ENCODE measurements around the gene CTSH.

The CTSH gene, protein sequence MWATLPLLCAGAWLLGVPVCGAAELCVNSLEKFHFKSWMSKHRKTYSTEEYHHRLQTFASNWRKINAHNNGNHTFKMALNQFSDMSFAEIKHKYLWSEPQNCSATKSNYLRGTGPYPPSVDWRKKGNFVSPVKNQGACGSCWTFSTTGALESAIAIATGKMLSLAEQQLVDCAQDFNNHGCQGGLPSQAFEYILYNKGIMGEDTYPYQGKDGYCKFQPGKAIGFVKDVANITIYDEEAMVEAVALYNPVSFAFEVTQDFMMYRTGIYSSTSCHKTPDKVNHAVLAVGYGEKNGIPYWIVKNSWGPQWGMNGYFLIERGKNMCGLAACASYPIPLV

DNA sequence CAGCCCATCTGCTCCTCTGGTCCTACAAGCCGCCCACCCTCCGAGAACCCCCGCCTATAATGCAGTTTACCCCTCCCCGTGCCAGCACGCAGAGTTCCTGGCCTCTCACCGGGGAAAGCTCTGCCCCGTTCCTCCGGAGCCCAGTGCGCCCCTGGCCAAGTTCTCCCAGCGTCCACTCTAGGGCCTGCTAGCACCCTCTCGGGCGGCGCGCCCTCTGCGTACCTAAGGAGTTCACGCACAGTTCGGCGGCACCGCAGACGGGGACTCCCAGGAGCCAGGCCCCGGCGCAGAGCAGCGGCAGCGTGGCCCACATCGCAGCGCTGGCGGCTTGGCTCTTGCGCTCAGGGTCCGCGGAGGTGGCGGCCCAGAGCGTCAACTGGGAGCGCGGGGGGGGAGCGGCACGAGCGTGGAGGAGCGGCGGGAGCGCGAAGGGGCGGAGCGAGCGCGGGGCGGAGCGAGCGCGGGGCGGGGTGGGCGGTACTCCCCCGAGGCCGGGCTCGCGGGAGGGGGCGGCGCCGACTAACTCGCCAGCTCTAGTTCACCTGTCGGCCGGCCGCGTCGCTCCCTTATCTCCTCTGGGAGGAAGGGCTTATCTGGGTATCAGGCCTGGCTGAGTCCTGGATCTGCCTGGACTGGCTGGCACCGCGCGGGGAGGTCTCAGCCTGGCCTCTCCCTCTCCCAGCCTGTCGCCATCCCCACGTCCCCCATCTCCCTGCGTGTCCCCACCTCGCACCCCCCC, at the start of gene CTSH:
CTSH (minus strand) TSS at position 378 of the 739 bp plus-strand sequence; CDS start at position 313, 65 bp downstream.
- peak; percentile 81 for DNase-seq

DNA sequence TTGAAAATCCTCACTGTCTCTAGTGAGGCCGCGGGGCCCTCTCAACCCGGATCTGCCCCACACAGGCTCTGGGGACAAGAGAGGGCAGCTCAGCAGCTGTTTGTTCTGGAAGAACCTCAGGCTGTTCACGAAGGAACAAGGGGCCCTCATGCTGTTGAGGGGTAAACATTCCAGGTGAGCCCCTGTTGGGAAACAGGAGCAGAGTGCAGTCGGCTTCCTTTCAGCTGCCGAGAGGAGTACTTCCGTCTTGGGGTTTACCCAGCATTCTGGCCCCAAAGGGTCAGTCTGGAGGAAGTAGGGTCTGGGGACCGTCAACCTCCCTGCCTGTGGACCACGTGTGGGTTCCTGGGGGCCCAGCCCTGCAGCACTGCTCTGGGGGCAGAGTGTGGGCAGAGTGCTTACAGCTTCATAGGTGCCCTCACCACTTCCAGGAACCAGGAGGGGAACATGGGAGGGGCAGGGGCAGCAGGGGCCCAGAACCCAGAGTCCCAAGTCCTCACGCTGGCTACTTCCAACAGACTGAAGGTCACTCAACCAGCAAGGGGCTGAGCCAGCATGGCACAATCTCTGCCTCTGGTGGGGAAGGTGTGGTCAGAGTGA, 49.2 kb upstream of the CTSH start:
- DNase-seq = no peak

DNA sequence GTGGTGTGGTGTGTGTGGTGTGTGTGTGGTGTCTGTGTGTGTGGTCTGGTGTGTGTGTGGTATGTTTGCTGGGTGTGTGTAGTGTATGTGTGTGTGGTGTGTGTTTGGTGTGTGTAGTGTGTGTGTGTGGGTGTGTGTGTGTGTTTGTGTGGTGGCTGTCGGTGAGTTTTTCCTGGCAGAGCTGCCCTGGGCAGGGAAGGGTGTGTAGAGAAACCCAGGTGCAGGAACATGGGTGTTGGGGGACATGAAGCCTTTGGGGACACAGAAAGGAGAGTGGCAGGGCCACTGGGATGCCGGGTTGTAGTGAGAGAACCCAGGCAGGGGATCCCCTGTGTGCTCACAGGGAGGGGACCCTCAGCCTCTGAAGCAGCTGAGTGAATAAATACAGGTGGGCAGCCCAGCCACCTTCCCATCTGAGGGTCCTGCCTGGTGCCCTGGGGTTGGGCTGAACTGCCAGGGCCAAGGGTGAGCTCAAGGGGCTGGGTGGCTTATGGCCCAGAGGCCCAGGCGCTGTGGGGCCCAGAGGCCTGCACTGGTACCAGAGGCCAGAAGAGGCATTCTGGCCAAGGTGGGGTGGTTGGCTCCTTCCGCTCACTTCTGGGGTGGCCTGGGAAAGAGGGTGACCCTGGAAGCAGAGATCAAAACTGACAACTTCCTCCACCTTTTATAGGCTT, 48.5 kb upstream of the CTSH start:
- DNase-seq = no peak

DNA sequence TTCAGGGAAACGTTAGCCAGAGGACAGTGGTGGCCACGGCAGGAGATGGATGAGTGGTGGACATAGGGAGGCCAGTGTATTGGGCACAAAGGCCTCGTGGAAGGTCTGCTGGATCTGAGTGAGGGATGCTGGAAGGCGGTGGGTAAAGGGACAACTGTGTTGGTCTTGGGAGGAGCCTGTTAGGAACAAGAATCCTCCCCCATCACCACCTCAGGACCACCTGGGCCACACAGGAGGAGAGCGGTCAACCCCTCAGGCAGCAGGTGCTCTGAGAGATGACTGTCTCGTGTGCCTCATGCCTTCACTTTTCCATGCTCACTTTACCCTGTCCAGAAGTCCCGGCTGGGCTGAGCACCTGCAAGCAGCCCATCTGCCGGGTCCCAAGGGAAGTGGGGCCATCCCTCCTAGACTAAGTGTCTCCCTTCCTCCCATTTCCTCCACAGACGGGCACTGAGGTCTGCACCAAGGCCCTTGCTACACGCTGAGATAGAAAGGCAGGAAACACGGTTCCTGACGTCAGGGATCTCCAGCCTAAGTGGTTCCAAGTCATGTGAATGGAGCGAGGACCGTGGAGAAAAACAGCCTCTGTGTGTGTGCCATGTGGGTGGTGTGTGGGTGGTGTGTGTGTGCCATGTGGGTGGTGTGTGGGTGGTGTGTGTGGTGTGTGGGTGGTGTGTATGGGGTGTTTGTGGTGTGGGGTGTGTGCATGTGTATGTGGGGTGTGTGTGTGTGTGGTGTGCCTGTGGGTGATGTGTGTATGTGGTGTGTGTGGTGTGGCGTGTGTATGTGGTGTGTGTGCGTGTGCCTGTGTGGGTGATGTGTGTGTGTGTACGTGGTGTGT, 47.8 kb upstream of the CTSH start:
- no peak for DNase-seq

DNA sequence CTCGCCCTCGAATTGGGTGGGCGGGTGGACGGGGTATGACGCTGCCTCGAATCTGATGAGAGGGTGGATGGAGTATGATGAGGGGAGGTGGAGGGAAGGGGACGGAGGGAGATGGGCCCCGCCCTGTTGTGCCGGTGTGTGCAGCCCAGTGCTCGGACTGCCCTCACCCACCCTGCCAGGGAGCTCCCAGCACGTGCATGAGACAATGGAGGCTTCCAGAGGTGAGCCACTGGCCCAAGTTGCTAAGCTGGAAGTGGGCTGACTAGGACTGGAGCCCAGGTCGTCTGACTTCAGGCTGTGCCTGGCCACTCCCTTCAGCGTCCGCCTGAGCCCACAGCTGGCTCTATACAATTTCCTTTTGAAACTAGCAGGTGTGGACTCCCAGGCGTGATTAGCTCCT, 47.0 kb upstream of the CTSH start:
- DNase-seq = no peak

DNA sequence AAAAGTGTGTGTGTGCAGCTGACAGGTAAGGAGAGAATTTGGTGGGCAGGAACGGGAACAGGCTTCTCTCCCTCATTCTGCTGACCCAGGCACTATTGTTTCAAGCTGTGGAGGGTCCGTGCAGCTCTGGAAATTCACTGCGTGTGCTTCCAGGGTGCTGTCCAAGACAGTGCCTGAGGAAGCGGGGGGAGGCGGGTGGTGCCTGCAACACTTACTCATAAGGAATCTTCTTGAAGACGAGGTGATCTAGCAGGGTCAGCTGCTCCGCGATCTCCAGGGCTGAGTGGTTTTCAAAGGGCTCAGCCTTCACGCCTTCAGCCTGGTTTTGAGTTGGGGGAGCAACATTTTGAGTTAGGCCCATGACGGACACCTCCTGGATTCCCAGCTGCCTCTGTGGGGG, 46.6 kb upstream of the CTSH start:
- DNase-seq = no peak

DNA sequence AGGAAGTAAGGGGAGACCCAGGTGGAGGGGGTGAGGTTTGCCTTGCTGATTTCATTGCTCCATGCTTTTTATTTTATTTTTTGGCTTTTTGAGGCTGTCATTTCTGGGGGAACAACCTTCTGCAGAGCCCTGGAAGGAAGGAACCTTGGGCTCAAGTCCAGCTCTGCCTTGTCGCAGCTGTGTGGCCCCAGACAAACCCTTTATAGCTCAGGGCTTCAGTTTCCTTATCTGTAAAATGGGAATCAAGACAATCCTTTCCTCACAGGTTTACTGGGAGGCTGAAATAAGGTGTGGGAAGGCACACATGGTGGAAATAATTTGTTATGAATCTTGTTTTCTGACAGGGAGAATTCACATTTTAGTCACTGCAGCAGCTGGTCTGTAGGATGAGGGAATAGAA, 45.4 kb upstream of the CTSH start:
- DNase-seq = no peak

DNA sequence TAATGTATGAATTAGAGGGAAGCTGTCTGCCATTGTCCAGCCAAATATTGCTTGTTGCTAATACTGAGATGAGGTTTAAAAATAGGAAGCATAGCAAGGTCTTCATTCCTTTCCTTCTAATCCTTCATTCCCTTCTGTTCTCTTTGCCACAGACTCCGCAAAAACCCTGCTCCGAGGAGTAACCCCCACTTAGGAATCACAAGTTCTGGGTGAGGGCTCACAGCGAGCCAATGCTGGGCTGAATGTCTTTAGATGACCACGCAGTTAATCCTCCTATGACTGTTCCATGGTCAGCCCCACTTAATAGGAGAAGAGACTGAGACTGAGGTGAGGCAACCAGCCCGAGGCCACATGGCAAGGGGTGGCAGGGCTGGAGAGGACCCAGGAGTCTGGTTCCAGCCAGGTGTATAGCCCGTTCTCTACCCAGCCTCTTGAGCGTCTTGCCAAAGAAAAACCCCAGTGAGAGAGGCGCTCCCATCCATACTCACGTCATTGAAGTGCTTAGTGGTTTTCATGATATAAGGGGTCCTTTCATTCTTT, 44.9 kb upstream of the CTSH start:
- no peak for DNase-seq

DNA sequence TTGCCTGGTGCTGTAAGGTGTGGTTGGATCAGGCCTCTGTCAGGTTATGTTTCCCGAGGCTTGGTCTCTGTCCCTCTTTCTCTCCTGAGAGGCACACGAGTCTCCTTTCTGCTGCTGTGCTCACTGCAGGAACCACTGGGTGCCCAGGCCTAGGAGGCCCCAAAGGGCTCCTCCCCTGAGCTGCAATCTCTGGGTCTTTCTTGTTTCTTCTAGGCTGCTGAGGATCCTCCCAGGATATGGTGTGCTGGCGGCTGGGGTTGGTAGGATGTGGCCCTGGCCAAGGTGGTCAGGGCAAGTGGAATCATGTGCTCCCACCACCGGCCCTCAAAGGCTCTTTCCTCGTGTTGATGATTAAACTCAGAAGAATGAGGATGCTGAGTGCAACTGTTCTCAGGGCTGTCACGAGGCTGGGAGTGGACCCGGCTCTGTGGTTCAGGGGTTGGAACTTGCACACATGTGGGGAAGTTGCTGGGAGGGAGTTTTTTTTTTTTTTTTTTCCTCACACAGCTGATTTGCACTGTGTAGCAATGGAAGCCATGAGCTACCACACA, 43.6 kb upstream of the CTSH start:
- peak; percentile 48 for DNase-seq

DNA sequence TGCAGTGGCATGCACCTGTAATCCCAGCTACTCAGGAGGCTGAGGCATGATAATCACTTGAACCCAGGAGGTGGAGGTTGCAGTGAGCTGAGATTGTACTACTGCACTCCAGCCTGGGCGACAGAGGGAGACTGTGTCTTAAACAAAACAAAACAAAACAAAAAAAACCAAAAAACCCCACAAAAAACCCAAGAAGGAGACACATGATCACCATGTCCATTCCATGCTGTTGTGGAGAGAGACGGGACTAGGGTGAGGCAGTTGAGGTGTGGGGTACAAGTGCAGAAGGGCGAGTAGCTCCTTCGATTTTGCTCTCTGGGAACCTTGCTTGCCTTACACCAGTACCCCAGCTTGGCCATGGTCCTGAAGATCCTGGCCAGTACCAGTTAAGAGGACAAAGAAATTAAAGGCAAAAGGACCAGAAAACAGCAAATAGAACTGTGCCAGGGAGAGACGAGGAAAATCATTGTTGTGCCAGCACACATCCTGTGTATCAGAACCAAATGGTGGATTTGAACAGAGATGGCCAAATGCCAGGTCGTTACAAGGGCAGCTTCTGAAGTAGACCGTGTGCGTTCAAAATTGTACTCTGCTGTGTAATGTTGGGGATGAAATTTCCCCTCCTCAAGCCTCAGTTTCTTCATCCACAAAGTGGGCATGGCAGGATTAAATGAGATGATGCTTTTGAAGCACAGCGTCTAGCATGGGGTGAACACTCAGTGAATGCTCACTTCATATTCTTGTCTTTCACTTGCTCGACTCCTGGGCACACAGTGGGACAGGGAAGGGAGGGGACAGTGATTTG, 42.9 kb upstream of the CTSH start:
- no peak for DNase-seq

DNA sequence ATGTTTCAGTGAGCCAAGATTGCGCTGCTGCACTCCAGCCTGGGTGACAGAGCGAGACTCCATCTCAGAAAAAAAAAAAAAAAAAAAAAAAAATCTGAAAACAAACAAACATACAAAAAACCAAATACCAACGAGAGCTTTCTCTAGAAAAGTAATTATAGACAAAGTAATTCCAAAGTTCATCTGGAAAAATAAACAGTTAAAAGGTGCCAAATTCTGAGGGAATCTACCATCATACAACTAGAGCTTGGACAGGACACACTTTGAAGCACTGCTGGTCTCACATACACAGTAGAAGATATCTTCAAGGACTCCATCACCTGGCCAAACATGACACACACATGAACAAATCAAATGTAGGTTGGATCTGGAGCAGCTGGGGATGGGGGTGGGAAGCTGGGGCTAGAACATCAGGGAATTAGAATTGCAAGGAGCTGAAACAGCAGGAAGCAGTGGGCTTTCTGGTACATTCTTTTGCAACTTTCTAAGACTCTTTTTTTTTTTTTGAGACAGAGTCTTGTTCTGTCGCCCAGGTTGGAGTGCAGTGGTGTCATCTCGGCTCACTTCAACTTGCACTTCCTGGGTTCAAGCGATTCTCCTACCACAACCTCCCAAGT, 41.1 kb upstream of the CTSH start:
- DNase-seq = no peak

DNA sequence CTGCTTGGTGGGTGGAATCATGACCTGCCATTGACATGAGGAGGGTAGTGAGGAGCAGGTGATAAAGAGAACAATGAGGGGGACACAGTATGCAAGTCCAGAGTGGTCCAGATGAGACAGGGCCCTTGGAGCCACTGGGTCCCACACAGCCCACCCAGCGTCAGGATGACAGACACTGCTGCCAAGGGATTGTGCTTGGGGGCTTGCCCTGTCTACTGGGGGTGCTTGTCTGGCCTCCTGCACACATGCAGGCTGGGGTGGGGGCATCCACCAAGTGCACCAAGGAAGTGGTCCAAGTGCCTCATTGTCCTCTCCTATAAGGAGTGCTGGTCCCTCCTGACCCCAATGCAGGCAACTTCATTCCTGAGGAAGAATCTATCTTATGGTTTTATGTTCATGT, 39.2 kb upstream of the CTSH start:
- no peak for DNase-seq

DNA sequence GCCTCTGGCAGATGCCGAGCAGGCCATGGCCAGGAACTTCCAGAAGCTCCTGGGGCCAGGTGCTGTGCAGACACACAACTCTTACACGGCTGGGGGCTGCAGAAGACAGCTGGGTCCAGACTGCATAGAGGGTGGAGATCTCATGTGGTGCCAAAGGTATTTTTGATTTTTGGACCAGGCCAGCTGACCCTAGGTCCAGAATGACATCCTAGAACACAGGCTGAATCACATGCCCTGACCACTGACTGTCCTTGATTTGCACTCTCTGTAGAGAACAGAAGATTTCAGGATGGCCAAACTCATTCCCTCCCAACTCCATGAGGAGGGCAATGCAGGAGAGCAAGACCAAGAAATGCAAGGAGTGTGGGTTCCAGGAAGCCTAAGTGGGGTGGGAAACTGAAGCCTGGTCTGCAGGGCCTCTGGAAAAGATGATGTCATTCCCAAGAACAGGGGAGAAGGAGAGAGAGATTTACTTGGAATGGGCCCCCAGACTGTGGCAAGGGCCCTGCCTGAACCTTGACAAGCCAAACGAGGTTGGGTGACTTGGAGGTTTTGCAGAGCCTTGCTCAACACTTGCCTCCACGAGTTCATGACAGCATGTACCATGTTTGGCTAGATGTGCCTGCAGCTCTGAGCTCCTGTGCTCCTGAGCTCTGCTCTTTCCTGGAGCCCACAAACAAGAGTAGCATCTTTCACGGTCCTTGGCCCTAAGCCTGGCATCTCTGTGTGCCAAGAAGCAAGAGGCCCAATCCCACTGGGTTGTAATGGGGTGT, 38.5 kb upstream of the CTSH start:
- no peak for DNase-seq

DNA sequence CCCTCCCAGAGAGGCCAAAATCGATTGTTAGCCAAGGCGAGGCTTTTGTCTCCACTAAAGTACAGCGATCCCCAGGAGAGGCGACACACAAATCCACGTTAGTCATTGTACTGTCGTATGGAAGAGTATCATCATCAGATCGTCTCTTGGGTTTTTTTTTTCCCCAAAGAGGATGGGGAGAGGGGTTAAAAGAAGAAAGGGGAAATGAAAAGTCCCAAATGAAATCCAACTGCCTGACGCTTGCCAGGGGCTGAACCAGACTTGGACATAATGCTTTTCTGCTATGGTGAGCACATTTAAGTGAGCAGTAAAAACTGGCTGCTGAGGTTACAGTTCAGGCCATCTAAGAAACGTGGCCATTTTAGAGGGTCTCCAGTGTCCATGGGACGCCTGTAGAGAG, 37.9 kb upstream of the CTSH start:
- no peak for DNase-seq

DNA sequence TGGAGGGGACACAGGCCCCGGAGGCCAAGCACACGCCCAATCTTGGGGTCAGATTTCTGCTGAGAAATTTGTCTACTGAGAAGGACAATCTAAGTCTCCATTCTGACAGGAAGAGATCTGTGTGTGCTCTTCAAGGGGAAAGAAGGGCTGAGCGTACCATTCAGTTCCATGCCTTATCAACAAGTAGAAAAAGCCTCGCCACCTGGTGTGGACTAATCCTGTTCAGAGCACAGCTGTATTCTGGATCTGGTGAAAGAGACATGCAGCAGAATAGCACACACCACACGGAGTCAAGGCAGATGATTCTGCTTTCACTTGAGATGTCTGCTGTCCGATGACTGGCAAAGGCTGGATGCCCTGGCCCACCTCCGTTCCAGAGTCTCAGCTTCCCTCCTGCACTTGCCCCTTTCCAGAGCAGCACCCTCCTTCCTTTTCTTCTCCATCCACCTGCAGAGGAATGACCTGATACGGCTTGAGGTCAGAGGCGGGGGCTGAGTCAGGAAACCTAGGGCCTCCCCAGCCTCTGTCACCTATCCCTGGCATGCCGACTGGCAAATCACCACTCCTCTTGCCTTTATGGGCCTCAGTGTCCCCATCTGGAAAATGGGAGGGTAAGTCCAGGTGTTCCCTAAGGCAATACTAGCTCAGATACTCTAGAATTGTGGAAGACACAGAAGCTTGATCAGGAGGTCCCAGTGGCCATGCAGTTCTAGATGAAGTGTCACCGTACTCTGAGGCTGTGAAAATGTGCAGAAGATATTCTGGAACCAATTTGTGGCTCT, 36.9 kb upstream of the CTSH start:
- DNase-seq = no peak

DNA sequence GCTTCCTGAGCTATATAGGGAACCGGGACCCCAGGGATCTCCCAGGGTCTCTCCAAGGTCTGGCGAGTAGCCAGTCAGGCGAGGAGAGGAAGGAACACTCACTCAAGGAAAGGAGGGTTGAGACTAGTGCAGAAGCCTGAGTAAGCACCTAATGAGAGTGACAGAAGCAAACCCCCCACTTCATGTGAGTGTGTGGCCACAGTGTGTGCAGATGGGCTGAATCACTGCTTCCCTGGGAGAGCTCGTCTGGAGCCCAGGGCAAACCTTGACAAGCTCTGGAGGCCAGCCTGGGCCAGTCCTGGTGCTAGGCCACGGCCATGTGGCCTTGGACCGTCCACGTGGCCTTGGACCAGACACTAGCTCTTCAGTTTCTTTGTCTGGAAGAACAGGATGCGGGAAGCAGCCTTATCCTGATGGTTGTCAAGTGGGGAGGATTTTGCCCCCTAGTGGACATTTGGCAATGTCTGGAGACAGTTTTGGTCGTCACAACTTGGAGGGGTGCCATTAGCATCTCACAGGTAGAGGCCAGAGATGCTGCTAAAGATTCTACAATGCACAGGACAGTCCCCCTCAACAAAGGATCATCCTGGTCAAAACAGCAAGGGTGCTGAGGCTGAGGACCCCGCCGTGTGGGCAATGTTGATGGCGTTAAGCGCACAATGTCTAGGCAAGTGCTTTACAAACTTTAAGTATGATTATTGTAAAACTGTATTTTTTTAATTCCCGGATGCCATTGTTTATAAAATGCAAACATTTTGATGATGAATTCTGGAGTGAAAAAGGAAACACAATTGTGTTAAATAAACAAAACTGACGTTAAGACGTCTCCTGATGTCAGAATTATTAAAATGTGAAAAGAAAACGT, 34.8 kb upstream of the CTSH start:
- peak; percentile 75 for DNase-seq

DNA sequence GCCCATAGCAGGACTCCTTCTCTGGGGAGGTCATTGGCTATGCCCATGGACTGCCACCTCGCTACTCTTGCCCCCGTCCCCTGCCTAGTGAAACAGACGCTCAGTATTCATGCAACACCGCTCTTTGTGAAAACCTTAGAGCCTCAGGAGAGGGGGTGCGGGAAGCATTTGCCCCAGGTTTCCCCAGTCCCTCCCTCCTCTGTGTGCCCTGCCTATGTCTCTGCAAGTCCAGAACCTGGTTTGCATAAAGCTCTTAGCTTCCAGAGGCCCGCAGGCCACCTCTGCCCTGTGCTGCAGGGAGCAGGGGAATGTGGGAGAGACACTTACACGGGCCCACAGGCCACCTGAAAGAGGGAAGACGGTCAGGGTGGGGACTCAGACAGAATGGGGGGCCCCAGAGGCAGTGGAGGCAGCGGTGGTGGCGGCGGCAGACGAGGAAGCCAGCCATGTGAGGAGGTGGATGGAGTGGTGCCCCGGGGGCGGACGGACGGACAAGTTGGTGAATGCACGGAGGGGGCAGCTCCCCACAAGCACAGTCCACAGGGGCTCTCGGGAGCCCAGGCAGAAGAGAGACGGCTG, 33.8 kb upstream of the CTSH start:
- no peak for DNase-seq
